NCI-H524 (cell line): ENCODE results near the gene DSTN.
"Not testable (repeated sequence)": the region's sequence is repeated elsewhere in the genome, so short reads cannot be mapped to it uniquely, and the experiment has no call there.

ENCODE experiments used
- DNase-seq, 2 experiments: peaks; one replicate each; lab custom pipeline; 2025; lab: John Stamatoyannopoulos, UW

Gene DSTN

GRCh38 chr20:17651129-17651759, 81.4 kb downstream of the DSTN start:
- DNase-seq, result no peak

- DNase-seq, result peak; percentile 26 to 72
These were observed 82.0 kb downstream of the DSTN start for GRCh38 chr20:17651760-17652388.

GRCh38 chr20:17652411-17652810, 82.5 kb downstream of the DSTN start:
- no peak for DNase-seq

- DNase-seq, result no peak
These were observed 84.2 kb downstream of the DSTN start for GRCh38 chr20:17653835-17654648.

GRCh38 chr20:17654649-17655285, 84.9 kb downstream of the DSTN start:
- no peak for DNase-seq

GRCh38 chr20:17655286-17655651, 85.4 kb downstream of the DSTN start:
- no peak for DNase-seq

GRCh38 chr20:17655865-17656479, 86.1 kb downstream of the DSTN start:
- no peak for DNase-seq

GRCh38 chr20:17657079-17657825, 87.4 kb downstream of the DSTN start:
- no peak for DNase-seq

- DNase-seq, result no peak
These were observed 88.2 kb downstream of the DSTN start for GRCh38 chr20:17657898-17658647.

- DNase-seq, result no peak
These were observed 88.7 kb downstream of the DSTN start for GRCh38 chr20:17658648-17658993.

- not testable (repeated sequence) for DNase-seq
These were observed 89.5 kb downstream of the DSTN start for GRCh38 chr20:17659344-17659743.
